Urothelium cell line (cell line): ENCODE results near the gene ECM1.

Experiments used
- DNase-seq: peaks from one replicate; pipeline ENCODE4 v3.0.0; 2011; ENCODE audit warnings: low spot score, mixed read lengths
- FAIRE-seq: peaks from 2 replicates; lab custom pipeline; 2011; peaks lifted over from hg19 to GRCh38; lab: Jason Lieb, UNC

Gene ECM1

DNA sequence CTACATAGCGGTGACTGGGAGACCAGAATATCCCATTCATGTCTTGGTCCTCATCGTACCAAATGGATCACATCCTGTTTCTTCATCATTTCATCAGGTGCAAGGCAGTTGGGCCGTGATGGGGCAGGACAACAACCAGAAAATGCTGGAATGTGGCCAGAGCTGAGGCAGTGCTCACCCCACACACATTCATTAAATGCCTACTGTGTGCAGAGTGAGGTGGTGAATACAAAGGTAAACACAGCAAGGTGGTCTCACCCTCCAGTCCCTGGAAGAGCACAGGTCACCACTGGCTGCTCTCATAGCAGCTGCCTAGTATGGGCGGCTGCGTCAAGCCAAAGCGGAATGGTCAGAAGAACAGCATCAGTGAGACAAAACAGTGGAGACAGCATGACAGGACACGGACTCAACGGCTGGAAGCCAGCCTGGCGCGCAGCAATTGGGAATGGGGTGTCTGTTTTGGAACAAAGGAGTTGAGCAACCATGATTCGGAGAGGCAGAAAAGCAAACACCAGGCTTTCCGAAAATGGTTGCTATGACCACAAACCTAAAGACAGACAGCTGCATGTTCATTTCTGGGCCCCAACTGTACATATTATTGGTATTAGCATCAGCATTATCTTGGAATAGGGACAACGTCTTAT is 35.7 kb downstream of the ECM1 start:
- no peak for FAIRE-seq
- DNase-seq: no peak

DNA sequence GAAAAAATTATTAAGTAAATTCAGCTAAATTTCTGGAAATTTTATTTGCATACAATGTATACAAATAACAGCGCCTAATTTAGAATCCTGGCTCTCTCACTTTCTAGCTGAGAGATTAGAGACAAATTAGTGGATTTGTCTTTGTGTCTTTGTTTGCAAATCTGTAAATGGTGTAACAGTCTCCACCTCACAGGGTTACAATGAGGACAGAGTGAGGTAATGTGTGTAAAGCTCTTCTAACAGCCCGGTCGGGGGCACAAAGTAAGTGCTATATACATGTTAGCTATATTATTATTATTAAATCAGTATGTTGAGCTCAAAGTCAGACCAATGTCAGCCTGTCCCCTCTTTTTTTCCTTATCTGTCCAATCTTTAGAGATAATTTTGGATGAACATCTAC is 36.3 kb downstream of the ECM1 start:
- DNase-seq: no peak

DNA sequence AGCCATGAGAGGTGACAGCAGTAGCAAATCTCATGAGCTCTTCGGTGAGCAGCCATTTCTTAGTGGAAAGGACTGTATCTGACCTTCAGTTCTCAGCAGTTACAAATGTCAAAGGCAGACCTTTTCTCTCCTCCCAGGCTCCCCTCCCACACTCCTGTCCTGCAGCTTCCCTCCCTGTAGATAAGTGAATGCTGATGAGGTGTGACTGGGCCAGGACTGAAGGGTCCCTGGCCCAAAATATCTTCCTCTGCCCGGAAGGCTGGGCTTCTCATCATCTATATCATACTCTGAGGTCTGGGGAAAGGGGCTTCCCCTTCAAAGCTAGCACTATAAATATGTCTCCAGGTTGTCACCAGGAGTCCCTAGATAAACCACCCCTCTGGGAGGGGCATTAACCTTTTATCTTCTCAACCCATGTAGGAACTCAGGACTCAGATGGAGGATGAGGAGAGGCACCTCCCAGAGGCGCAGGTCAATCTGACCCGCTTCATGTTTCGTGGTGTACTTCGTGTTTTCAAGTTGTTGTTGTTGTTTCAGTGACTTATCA is 37.6 kb downstream of the ECM1 start:
- FAIRE-seq: no peak

More for the DNA sequence above, 36.3 kb downstream of the ECM1 start:
- FAIRE-seq: no peak

DNA sequence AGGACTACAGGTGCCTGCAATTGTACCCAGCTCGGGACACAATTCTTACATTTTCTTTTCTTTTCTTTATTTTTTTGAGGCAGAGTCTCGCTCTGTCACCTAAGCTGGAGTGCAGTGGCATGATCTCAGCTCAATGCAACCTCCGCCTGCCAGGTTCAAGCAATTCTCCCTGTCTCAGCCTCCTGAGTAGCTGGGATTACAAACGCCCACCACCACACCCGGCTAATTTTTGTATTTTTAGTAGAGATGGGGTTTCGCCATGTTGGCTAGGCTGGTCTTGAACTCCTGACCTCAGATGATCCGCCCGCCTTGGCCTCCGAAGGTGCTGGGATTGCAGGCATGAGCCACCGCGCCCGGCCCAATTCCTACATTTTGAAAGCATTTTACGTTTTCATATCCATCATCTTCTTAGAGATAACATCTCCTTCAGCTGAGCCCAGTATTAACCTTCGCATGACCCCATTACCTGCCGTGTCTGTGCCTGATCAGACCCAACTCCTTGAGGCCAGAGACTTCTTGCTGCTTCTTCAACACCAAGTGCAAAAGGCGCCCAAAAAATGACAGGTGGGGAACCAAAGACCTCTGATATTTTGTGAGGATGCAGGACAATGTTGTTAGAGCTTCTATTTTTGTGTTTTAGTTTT is 38.5 kb downstream of the ECM1 start:
- FAIRE-seq: no peak
- no peak for DNase-seq

More for the DNA sequence above, 37.6 kb downstream of the ECM1 start:
- no peak for DNase-seq

DNA sequence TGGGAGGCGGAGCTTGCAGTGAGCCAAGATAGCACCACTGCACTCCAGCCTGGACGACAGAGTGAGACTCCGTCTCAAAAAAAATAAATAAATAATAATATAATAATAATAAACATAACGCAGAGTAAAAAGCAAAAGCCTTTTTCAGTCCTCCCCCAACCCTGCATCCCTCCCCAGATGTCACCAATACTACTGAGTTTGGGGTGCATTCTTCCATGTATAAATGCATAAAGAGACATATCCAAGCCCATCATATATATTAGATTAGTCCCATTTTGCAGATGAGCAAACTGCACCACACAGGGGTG is 40.4 kb downstream of the ECM1 start:
- DNase-seq: no peak
- no peak for FAIRE-seq

DNA sequence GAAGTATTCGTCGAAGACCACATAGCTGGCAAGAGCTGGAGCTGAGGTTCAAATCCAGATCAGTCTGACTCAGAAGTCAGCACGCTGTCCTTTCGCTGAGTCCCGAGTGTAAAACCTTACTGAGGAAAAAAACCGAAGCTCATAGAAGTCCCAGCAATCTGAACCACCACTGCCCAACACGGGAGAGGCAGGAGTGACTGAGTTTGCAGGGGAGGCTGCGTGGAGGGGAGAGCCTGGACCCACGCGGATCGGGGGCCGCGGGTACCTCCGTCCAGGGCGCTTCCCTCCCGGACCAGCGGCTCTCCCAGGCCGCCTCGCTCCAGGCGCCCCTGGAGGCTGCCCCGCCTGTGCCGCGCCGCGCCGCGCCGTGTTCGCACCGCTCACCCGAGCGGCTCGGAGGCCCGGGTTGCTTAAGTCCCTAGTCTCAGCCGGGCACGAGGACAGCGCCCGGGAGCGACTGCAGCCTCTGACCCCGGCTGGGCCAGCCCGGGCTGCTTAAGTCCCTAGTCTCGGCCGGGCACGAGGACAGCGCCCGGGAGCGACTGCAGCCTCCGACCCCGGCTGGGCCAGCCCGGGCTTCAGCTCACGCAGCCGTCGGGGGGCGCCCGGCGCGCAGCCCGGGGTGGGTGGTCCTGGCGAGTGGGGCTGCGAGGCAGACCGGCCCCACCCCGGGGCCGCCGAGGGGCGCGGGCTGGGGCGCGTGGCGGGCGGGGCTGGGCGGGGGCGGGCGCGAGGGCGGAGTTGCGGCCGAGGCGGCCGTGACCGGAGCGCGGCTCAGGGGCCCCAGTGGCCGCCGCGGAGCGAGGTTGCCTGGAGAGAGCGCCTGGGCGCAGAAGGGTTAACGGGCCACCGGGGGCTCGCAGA is 41.0 kb downstream of the ECM1 start, which contains the start of gene ADAMTSL4:
Gene ADAMTSL4 (plus strand): TSS at position 777 of the 864 bp plus-strand sequence. CDS start 2,881 bp downstream, outside the sequence.
- DNase-seq: peak; percentile 74
- no peak for FAIRE-seq

DNA sequence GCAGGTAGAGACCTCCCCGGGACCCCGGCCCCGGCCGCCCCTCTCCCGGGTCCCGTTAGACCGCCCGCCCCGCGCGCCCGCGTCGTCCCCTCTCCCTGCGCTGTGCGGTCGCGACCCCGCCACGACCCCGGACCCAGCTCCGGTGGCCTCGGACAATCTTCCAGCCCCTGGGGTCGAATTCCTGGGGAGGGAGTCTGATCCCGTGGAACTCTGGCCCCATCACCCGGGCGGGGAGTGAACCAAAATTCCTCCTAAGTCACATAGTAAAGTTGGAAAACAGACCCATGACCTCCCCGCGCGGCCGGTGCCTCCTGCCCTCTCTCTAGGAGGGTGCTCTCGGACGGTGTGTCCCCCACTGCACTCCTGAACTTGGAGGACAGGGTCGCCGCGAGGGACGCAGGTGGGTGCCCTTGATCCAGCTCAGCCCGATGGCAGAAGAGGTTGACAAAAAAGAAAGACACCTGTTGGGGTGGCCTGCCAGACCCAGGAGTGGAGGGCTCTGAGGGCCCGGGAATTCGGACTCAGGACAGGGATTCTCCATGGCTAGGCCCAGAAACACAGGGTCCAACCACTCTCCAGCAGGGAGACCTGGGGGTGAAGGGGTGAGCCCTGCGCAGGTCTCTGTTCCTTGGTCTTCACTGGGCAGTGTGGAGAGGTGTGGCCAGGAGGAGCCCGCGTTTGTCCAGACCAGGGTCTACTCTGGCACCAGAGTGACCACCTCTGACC is 41.8 kb downstream of the ECM1 start:
- FAIRE-seq (no peak), DNase-seq (no peak)

DNA sequence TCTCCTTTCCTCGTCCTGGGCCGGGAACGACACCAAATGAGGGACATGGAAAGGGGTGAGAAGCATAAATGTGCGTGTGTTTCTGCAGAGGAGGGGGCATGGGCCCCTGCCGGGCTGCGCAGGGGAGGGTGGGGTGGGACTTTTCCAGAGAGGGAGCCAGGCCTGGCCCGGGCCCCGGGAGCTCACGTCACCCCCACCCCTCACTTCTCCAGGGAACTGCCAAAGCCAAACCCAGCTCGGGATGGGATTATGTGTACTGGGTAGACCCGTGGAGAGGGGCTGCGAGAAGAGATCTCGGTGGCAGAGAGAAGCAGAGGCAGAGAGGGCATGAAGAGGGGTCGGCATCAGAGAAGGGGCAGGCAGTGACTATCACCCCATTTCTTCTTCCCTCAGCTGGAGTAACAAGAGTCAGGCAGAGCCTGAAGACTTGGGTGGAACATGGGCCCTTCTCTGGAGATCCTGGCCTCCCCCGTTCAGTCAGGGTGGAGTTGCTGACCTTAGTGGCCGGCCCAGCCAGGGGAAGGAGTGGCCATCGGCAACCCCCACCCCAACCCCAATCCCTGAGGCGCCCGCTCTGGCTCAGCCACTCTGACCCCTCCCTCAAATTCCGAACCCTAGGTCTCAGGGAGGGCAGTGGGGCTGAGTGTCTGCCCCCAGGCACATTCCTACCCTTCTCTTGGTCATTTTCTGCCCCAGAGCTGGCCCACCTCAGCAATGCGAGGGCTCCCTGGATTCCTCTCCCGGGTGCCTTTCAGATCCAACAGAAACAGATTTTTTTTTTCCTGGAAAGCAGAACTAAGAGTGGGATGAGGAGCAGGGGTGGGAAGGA is 42.5 kb downstream of the ECM1 start:
- no peak for DNase-seq
- no peak for FAIRE-seq

DNA sequence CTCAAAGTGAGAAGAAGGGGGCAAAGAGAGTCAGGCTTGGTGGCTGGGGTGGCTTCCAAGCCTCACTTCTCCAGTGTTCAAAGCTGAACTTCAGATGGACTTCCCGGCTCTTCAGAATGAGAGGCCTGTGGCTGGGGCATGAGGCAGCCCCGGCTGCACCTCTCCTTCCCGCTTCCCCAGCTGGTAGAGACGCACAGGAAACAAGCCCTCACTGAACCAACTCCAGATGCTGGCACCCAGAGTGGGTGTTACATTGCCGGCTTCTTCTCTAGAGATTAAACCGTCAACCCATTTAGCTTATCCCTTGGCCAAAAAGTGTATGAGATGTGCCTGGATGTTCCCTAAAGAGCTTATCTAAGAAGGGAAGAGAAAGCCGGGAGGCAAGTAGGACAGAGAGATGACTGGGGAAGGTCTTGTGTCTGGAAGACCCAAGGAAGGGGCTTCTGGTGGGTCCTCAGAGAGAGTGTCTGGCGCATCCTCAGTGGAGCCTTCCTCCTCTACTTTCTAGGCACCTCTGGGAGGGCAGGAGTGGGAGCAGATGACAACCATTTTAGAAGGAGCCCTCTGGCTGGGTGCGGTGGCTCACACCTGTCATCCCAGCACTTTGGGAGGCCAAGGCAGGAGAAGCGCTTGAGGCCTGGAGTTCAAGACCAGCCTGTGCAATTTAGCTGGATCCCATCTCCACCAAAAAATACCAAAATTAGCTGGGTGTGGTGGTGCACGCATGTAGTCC is 43.3 kb downstream of the ECM1 start:
- FAIRE-seq (no peak), DNase-seq (no peak)

DNA sequence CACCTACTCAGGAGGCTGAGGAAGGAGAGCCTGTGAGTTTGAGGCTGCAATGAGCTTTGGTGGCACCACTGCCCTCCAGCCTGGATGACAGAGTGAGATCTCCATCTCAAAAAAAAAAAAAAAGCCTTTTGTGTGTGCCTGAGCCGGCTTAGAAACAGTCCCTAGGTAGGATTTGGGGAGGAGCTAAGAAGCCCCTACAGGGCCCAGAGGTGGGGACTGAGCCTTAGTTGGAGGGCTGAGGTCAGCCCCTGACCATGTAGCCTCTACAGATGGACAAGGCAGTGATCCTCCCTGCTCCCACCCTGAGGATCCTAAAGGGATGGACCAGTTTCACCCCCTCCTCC is 43.8 kb downstream of the ECM1 start:
- FAIRE-seq (no peak), DNase-seq (no peak)

DNA sequence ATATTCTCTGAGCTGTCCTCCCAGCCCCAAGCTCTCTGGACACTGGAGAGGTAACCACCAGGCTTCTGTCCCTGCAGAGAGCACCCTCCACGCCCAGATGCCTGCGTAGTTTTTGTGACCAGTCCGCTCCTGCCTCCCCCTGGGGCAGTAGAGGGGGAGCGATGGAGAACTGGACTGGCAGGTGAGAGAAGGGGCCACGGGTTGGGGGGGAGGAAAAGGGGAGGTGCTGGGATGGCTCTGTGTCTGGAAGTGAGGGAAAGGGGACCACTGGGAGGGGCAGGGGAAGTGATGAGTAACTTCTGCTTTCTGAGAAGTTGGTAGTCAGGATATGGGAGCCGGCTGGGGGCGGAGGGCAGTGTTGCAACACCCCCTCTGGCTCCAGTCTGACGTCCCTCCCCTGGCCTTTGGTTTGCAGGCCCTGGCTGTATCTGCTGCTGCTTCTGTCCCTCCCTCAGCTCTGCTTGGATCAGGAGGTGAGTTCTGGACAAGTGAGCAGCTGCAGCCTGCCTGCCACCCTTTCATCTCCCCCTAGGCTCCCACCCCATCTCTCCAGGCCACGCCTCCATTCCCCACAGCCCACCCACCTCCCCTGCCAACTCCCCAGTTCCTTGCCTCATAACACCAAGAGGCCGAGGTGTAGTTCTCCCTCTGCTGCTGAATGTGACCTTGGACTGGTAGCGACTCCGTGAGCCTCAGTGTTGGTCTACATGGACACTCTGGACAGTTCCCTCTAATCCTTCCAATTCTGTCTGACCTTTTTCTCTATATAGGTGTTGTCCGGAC is 44.4 kb downstream of the ECM1 start:
- DNase-seq (peak; percentile 45), FAIRE-seq (no peak)

DNA sequence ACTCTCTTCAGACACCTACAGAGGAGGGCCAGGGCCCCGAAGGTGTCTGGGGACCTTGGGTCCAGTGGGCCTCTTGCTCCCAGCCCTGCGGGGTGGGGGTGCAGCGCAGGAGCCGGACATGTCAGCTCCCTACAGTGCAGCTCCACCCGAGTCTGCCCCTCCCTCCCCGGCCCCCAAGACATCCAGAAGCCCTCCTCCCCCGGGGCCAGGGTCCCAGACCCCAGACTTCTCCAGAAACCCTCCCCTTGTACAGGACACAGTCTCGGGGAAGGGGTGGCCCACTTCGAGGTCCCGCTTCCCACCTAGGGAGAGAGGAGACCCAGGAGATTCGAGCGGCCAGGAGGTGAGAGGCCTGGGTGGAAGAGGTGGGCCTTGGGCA is 45.0 kb downstream of the ECM1 start:
- FAIRE-seq (no peak), DNase-seq (no peak)

DNA sequence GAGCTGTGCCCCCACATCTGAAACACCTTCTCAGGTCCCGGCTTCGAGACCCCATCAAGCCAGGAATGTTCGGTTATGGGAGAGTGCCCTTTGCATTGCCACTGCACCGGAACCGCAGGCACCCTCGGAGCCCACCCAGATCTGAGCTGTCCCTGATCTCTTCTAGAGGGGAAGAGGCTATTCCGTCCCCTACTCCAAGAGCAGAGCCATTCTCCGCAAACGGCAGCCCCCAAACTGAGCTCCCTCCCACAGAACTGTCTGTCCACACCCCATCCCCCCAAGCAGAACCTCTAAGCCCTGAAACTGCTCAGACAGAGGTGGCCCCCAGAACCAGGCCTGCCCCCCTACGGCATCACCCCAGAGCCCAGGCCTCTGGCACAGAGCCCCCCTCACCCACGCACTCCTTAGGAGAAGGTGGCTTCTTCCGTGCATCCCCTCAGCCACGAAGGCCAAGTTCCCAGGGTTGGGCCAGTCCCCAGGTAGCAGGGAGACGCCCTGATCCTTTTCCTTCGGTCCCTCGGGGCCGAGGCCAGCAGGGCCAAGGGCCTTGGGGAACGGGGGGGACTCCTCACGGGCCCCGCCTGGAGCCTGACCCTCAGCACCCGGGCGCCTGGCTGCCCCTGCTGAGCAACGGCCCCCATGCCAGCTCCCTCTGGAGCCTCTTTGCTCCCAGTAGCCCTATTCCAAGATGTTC is 45.6 kb downstream of the ECM1 start:
- FAIRE-seq (no peak), DNase-seq (no peak)

DNA sequence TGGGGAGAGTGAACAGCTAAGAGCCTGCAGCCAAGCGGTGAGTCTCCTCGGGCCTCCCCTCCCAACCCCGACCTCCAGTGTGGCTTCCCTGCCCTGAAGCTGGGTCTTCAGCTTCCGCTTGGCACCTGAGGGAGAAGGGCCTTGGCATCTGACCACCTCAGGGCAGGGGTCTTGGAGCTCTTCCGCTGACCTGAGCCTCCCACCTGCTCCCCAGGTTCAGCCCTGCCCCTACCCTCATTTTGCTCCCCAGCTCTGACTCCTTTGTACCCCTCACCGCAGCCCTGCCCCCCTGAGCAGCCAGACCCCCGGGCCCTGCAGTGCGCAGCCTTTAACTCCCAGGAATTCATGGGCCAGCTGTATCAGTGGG is 46.2 kb downstream of the ECM1 start:
- no peak for FAIRE-seq
- no peak for DNase-seq

DNA sequence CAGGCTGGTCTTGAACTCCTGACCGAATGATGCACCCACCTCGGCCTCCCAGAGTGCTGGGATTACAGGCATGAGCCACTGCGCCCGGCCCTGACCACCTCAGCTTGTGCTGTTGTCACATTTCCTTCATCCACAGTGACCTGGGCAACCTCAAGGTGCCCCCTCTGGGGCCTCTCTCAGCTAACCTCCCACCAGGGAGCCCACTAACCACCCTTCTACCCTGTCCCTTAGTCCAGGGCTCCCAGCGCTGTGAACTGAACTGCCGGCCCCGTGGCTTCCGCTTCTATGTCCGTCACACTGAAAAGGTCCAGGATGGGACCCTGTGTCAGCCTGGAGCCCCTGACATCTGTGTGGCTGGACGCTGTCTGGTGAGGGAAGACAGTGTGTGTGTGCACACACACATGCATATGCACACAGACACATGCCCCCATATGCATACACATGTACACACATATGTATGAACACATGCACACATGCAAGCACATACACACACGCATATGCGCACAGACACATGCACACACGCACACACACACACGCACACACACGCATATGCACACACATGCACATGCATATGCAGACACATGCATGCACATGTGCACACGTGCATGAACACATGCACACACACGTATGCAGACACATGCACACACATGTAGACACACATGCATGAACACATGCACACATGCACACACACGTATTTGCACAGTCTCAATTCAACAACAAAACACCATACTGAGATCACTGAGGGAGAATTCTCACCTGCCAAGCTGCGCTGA is 47.5 kb downstream of the ECM1 start:
- peak; percentile 94 for FAIRE-seq

DNA sequence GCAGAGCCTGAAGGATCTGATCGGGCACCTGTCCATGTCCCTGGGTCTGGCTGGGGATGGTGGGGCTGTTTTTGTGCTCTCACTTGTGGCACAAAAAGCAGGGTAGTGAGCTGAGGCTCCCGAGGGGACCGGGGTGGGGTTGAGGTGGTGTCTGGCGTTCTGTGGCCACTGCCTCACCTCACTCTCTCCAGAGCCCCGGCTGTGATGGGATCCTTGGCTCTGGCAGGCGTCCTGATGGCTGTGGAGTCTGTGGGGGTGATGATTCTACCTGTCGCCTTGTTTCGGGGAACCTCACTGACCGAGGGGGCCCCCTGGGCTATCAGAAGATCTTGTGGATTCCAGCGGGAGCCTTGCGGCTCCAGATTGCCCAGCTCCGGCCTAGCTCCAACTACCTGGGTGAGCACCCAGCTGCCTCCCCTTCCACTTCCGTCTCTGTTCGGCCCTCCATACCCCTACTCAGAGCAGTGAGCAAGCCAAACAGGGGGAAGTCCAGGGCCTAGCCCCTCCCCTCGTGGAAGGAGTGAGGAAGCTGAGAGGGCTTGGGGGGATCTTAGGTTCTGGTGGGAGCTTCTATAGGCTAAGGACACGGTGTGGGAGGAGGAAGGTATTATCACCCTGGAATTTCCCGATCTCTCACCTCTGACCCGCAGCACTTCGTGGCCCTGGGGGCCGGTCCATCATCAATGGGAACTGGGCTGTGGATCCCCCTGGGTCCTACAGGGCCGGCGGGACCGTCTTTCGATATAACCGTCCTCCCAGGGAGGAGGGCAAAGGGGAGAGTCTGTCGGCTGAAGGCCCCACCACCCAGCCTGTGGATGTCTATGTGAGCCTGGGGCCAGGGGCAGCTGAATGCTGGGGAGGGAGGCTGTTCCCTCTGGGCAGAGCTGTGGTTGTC is 48.3 kb downstream of the ECM1 start:
- no peak for FAIRE-seq
- DNase-seq: no peak

More for the DNA sequence above, 47.5 kb downstream of the ECM1 start:
- no peak for DNase-seq
